H9 (cell line): ENCODE measurements around the gene ADSL. TPM values are rescaled to one million over a fixed set of nuclear protein-coding genes. Genes with fewer than 3 reads are reported as not detected.

Experiments used
- DNase-seq: peaks from one replicate; pipeline ENCODE4 v3.0.0-alpha.2; 2017
- H2AFZ ChIP-seq: one replicate; pipeline ENCODE4 v1.6.1; 2013; ENCODE audit warnings: mild to moderate bottlenecking, low read length, control low read depth, moderate library complexity
- H2AK5ac ChIP-seq: 2 replicates; pipeline ENCODE4 v1.6.1; 2013; ENCODE audit warnings: low read length, control low read depth, mixed read lengths; ENCODE audit not compliant: insufficient read length
- H2BK120ac ChIP-seq: one replicate; pipeline ENCODE4 v1.6.1; 2013; ENCODE audit warnings: low read depth, mild to moderate bottlenecking, low read length, control low read depth, inconsistent platforms; ENCODE audit not compliant: poor library complexity, severe bottlenecking
- H2BK12ac ChIP-seq: 2 replicates; pipeline ENCODE4 v1.6.1; 2013; ENCODE audit warnings: low read length, control low read depth, mixed read lengths, low read depth; ENCODE audit not compliant: insufficient read length
- H2BK15ac ChIP-seq: 2 replicates; pipeline ENCODE4 v1.6.1; 2013; ENCODE audit warnings: low read depth, low read length, control low read depth
- H2BK20ac ChIP-seq: one replicate; pipeline ENCODE4 v1.6.1; 2013; ENCODE audit warnings: low read depth, mild to moderate bottlenecking, low read length, control low read depth, inconsistent platforms; ENCODE audit not compliant: poor library complexity, severe bottlenecking
- H2BK5ac ChIP-seq: 2 replicates; pipeline ENCODE4 v1.6.1; 2013; ENCODE audit warnings: low read length, control low read depth, mixed read lengths; ENCODE audit not compliant: insufficient read length
- H3K14ac ChIP-seq: 2 replicates; pipeline ENCODE4 v1.6.1; 2013; ENCODE audit warnings: low read length, control low read depth; ENCODE audit not compliant: insufficient read depth
- H3K18ac ChIP-seq: 2 replicates; pipeline ENCODE4 v1.6.1; 2013; ENCODE audit warnings: low read depth, mild to moderate bottlenecking, mixed read lengths, low read length, control low read depth; ENCODE audit not compliant: insufficient read length
- H3K23ac ChIP-seq: 2 replicates; pipeline ENCODE4 v1.6.1; 2013; ENCODE audit warnings: low read length, control low read depth, mixed read lengths, low read depth; ENCODE audit not compliant: insufficient read length
- H3K23me2 ChIP-seq: 2 replicates; pipeline ENCODE4 v1.6.1; 2013; ENCODE audit warnings: low read depth, mild to moderate bottlenecking, mixed read lengths, low read length, control low read depth; ENCODE audit not compliant: insufficient read length, poor library complexity, severe bottlenecking
- H3K27ac ChIP-seq: 2 replicates; pipeline ENCODE4 v1.5.1; 2013; ENCODE audit warnings: low read length, control low read depth, mixed read lengths, low read depth; ENCODE audit not compliant: insufficient read length
- H3K27me3 ChIP-seq: 2 replicates; pipeline ENCODE4 v1.6.1; 2013; ENCODE audit warnings: low read length, control low read depth, inconsistent platforms; ENCODE audit not compliant: insufficient read depth
- H3K4ac ChIP-seq: 2 replicates; pipeline ENCODE4 v1.6.1; 2013; ENCODE audit warnings: low read depth, mild to moderate bottlenecking, control low read depth, inconsistent platforms, low read length, moderate library complexity
- H3K4me1 ChIP-seq: 2 replicates; pipeline ENCODE4 v1.6.1; 2013; ENCODE audit warnings: low read length, control low read depth, inconsistent platforms; ENCODE audit not compliant: insufficient read depth
- H3K4me2 ChIP-seq: 2 replicates; pipeline ENCODE4 v1.6.1; 2013; ENCODE audit warnings: low read length, control low read depth, mixed read lengths; ENCODE audit not compliant: insufficient read length, insufficient read depth
- H3K56ac ChIP-seq: 2 replicates; pipeline ENCODE4 v1.6.1; 2013; ENCODE audit warnings: low read depth, mild to moderate bottlenecking, mixed read lengths, low read length, control low read depth; ENCODE audit not compliant: insufficient read length
- H3K79me1 ChIP-seq: 2 replicates; pipeline ENCODE4 v1.6.1; 2013; ENCODE audit warnings: low read depth, mild to moderate bottlenecking, moderate library complexity, low read length, control low read depth, inconsistent platforms; ENCODE audit not compliant: insufficient read depth, poor library complexity, severe bottlenecking
- H3K79me2 ChIP-seq: 2 replicates; pipeline ENCODE4 v1.6.1; 2013; ENCODE audit warnings: low read length, control low read depth, inconsistent platforms; ENCODE audit not compliant: insufficient read depth
- H3K9ac ChIP-seq: 2 replicates; pipeline ENCODE4 v1.6.1; 2013; ENCODE audit warnings: low read length, control low read depth, mixed read lengths; ENCODE audit not compliant: insufficient read length; ENCODE audit errors: extremely low read depth
- H3K9me3 ChIP-seq: one replicate; pipeline ENCODE4 v1.6.1; 2013; ENCODE audit warnings: low read depth, low read length, inconsistent platforms; ENCODE audit not compliant: control insufficient read depth
- H3T11ph ChIP-seq: one replicate; pipeline ENCODE4 v1.6.1; 2013; ENCODE audit warnings: mild to moderate bottlenecking, low read length, control low read depth, inconsistent platforms
- H4K20me1 ChIP-seq: one replicate; pipeline ENCODE4 v1.6.1; 2013; ENCODE audit not compliant: control insufficient read depth, insufficient read length, insufficient read depth
- H4K5ac ChIP-seq: 2 replicates; pipeline ENCODE4 v1.6.1; 2013; ENCODE audit warnings: low read depth, mild to moderate bottlenecking, mixed read lengths, low read length, control low read depth; ENCODE audit not compliant: insufficient read length
- H4K8ac ChIP-seq: replicated peaks from 2 replicates; pipeline ENCODE4 v1.6.1; 2013; ENCODE audit warnings: low read length, control low read depth, mixed read lengths, low read depth; ENCODE audit not compliant: insufficient read length
- H4K91ac ChIP-seq: 2 replicates; pipeline ENCODE4 v1.6.1; 2013; ENCODE audit warnings: low read depth, mild to moderate bottlenecking, moderate library complexity, mixed read lengths, low read length, control low read depth; ENCODE audit not compliant: insufficient read length
- H3K27ac Mint-ChIP-seq, 3 experiments: 2 replicates in 2 of 3; 3 replicates in 1 of 3; pipeline ENCODE4 v1.8.0; 2020 to 2021; ENCODE audit warnings: mixed read lengths in 3 of 3, mild to moderate bottlenecking in 1 of 3, moderate library complexity in 1 of 3
- H3K27me3 Mint-ChIP-seq: 2 replicates; pipeline ENCODE4 v1.8.0; 2021; ENCODE audit warnings: low read depth, mild to moderate bottlenecking, moderate library complexity, mixed read lengths
- H3K36me3 Mint-ChIP-seq, 3 experiments: 2 replicates in 2 of 3; 3 replicates in 1 of 3; pipeline ENCODE4 v1.8.0; 2020 to 2021; ENCODE audit warnings: low read depth in 3 of 3, mixed read lengths in 3 of 3; ENCODE audit not compliant: insufficient read depth in 1 of 3
- H3K4me1 Mint-ChIP-seq, 2 experiments: 2 replicates each; pipeline ENCODE4 v1.8.0; 2020; ENCODE audit warnings: mixed read lengths in 2 of 2
- H3K4me3 Mint-ChIP-seq, 2 experiments: 2 replicates in 1 of 2; 3 replicates in 1 of 2; pipeline ENCODE4 v1.8.0; 2020 to 2021; ENCODE audit warnings: mild to moderate bottlenecking in 2 of 2, mixed read lengths in 2 of 2, moderate library complexity in 1 of 2
- H3K9me3 Mint-ChIP-seq, 2 experiments: 2 replicates in 1 of 2; 3 replicates in 1 of 2; pipeline ENCODE4 v1.8.0; 2020; ENCODE audit warnings: mild to moderate bottlenecking in 2 of 2, mixed read lengths in 2 of 2, moderate library complexity in 1 of 2
- CTCF ChIP-seq: fragments of 200-600 bp; sonication (generic); conservative IDR thresholded peaks from 3 replicates; pipeline ENCODE4 v1.8.0; 2021; ENCODE audit warnings: antibody characterized with exemption, mild to moderate bottlenecking
- WGBS: extraction: QIAGEN DNeasy Blood & Tissue Kit; methylation state at CpG from one replicate; pipeline ENCODE4 v1.1.7; 2013; ENCODE audit warnings: missing lambda C conversion rate, low lambda C conversion rate, mixed read lengths; ENCODE audit not compliant: insufficient read length; ENCODE audit errors: extremely low coverage; 5-methylcytosine and 5-hydroxymethylcytosine counted together
- total RNA-seq: library from RNA; stranded (reverse); gene quantifications from 2 replicates; pipeline ENCODE4 v1.2.1, GENCODE V29; 2021

Gene ADSL
- total RNA-seq, 1 experiment from 2014 or later: 175 TPM

- no peak overlapping the region for H2BK20ac ChIP-seq
- no peaks in the 10 kb centered on the region for H3K23me2 ChIP-seq
- H2BK5ac ChIP-seq: no peak overlapping the region
- DNase-seq: no peak
- no peak overlapping the region for H3K4ac ChIP-seq
- no peak overlapping the region for H4K8ac ChIP-seq
- H3K79me1 ChIP-seq: no peaks in the 10 kb centered on the region
- H3K27ac Mint-ChIP-seq: peak overlapping the region; percentile 28 to 94 (median 79); a peak in 4 of 7 replicates
- no peaks in the 10 kb centered on the region for H3K79me2 ChIP-seq
- H2BK15ac ChIP-seq: no peak overlapping the region
- H3K4me1 ChIP-seq: peaks cover 5% of the 10 kb centered on the region; the same call in 1 of the 2 replicates
- WGBS: no CpG with 5 or more reads among the region's 19 CpGs
- peaks cover 15 to 60% (median 49%) of the 10 kb centered on the region in 3 experiments; a peak in 6 of 7 replicates for H3K36me3 Mint-ChIP-seq
- H3K9me3 Mint-ChIP-seq: no peaks in the 10 kb centered on the region
- H4K91ac ChIP-seq: no peak overlapping the region
- no peak overlapping the region for H2AFZ ChIP-seq
- no peak overlapping the region for H3K4me2 ChIP-seq
- no peaks in the 10 kb centered on the region for H3K27me3 Mint-ChIP-seq
- H3K56ac ChIP-seq: no peak overlapping the region
- no peak overlapping the region for H3K14ac ChIP-seq
- H3K4me1 Mint-ChIP-seq: peaks cover 43 to 54% of the 10 kb centered on the region in 2 experiments
- H2BK12ac ChIP-seq: no peak overlapping the region
- no peak overlapping the region for H4K5ac ChIP-seq
- H4K20me1 ChIP-seq: peaks cover 2% of the 10 kb centered on the region
- H3K9me3 ChIP-seq: no peaks in the 10 kb centered on the region
- no peaks in the 10 kb centered on the region for H3K27me3 ChIP-seq
- H3K27ac ChIP-seq: no peak overlapping the region
- no peak overlapping the region for H3K18ac ChIP-seq
- H3K23ac ChIP-seq: no peak overlapping the region
- no peak overlapping the region for H2AK5ac ChIP-seq
- no peak overlapping the region for H2BK120ac ChIP-seq
- no peak overlapping the region for H3K9ac ChIP-seq
- H3K4me3 Mint-ChIP-seq: no peak overlapping the region
- no peak overlapping the region for H3T11ph ChIP-seq
- no peak; the same call in 2 of the 3 replicates for TF ChIP-seq CTCF
Observed at GRCh38 chr22:40324468-40325305, 21.6 kb upstream of the ADSL start.
